Heart left ventricle (tissue), 13 donors: ENCODE results near the gene PGP.

ENCODE experiments used
- POLR2A ChIP-seq, 2 donors: fragments of 450-650 bp; IDR thresholded peaks; one replicate each; pipeline ENCODE4 v1.6.1; 2017; ENCODE audit warnings: antibody characterized with exemption in 2 of 2, mild to moderate bottlenecking in 2 of 2, moderate library complexity in 2 of 2
- TF ChIP-seq, protein P1 (sequence below), 12 donors: fragments of 200-600 bp; sonication (generic) in 4 of 12; IDR thresholded peaks; one replicate each; pipeline versions ENCODE4 v1.5.0 to v1.8.0; 2018 to 2022; ENCODE audit warnings: antibody characterized with exemption in 12 of 12, mild to moderate bottlenecking in 5 of 12
- donor health status: ischemic (EF 13 %, LVEDD 7.1; RV severe dilation, severe dysfunction).
- donor health status: DM: no; HTN: yes; CAD: no.
- donor health status: DM: no; HTN: no; CAD: no.
- donor health status: ischemic (EF 25% LVEDD 6.9; RV normal size, moderate dysfunction).
- donor health status: ischemic (EF 25% LVEDD 5.7; RV mildly dilated, moderate dysfunction).
- donor health status: ischemic (EF 35%, LVEDD 5.7; RV mildly dilated, moderate dysfunction).
- donor health status: nonischemic (EF 11% LVEDD 7.7; RV severe dilation, severe dysfunction).
- donor health status: DM: yes; HTN: yes; CAD: no.
- donor health status: PGD.
- donor health status: ischemic (EF 29% LVEDD 5.4; RV normal size, mild dysfunction).
- donor health status: nonischemic (EF 23%, LVEDD 6.1; RV moderate dilation, normal function).

DNA sequence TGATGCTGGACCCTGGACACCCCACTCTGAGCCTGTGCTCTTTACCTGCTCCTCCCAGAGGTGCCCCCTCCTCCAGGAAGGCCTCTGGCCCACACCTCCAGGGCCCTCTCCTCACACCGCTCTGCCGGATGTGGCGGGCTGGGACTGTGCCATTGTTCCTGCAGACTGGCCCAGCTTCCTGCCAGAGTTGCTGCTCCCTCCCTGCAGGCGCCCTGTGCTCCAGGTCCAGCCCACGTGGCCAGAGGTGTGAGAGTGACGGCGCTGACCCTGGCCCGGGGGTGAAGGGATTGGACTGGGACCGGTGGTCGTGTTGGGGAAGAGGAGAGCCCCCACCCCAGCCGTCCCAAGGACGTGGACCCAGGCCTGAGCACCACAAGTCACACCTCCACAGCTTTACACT is 14.5 kb upstream of the PGP start:
- TF ChIP-seq, protein P1, sequence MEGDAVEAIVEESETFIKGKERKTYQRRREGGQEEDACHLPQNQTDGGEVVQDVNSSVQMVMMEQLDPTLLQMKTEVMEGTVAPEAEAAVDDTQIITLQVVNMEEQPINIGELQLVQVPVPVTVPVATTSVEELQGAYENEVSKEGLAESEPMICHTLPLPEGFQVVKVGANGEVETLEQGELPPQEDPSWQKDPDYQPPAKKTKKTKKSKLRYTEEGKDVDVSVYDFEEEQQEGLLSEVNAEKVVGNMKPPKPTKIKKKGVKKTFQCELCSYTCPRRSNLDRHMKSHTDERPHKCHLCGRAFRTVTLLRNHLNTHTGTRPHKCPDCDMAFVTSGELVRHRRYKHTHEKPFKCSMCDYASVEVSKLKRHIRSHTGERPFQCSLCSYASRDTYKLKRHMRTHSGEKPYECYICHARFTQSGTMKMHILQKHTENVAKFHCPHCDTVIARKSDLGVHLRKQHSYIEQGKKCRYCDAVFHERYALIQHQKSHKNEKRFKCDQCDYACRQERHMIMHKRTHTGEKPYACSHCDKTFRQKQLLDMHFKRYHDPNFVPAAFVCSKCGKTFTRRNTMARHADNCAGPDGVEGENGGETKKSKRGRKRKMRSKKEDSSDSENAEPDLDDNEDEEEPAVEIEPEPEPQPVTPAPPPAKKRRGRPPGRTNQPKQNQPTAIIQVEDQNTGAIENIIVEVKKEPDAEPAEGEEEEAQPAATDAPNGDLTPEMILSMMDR (IDR thresholded peaks at IDR 0.05): no peak
- TF ChIP-seq POLR2A (IDR thresholded peaks at IDR 0.05): no peak
